Esophagus squamous epithelium (tissue), 4 donors: Measurements from ENCODE around the gene RNF149.

Experiments used
- CTCF ChIP-seq, 6 experiments: fragments of 450-650 bp in 4 of 6; fragments of 200-600 bp in 2 of 6; sonication (generic) in 2 of 6; IDR thresholded peaks; one replicate each; pipeline ENCODE4 v1.5.1; 2016 to 2019; ENCODE audit warnings: antibody characterized with exemption in 6 of 6, mild to moderate bottlenecking in 4 of 6, moderate library complexity in 4 of 6
- POLR2A ChIP-seq, 4 donors: fragments of 450-650 bp; IDR thresholded peaks; one replicate each; pipeline ENCODE4 v1.6.1; 2017; ENCODE audit warnings: antibody characterized with exemption in 4 of 4, mild to moderate bottlenecking in 4 of 4, moderate library complexity in 3 of 4

- TF ChIP-seq CTCF (IDR thresholded peaks at IDR 0.05) (no peak), POLR2A (IDR thresholded peaks at IDR 0.05) (no peak)
Measured at GRCh38 chr2:101311696-101312017, 3.2 kb upstream of the RNF149 start.
